HepG2 (cell line): ENCODE measurements around the gene SCMH1. TPM values are rescaled to one million over a fixed set of nuclear protein-coding genes. Genes with fewer than 3 reads are reported as not detected.

ENCODE experiments used
- ATAC-seq: fragments of 200-7000 bp; cut with Tn5 transposase; 3 replicates; pipeline ENCODE4 v1.9.1; 2020; ENCODE audit warnings: mild to moderate bottlenecking, moderate library complexity
- BruUV-seq: library from RNA; stranded (reverse); fragments of 400-500 nt; replicated peaks from 2 replicates; lab custom pipeline; 2021; lab: Mats Ljungman, UMichigan
- CTCF ChIA-PET: fragments of 300-600 bp; formaldehyde crosslinking; extraction: SDS; loops from one replicate; lab custom pipeline; 2021; ENCODE audit warnings: low total read pairs, inconsistent platforms, low intra/inter-chr PET ratio; lab: Yijun Ruan, JAX
- POLR2A ChIA-PET: fragments of 350-600 bp; sonication (Branson Sonifier 250); formaldehyde crosslinking; loops from one replicate; lab custom pipeline; 2020; ENCODE audit warnings: antibody characterized with exemption, inconsistent platforms; lab: Yijun Ruan, JAX
- DNase-seq: peaks from one replicate; pipeline ENCODE4 v3.0.0-alpha.2; 2015; ENCODE audit warnings: low spot score
- FAIRE-seq: peaks from 3 replicates; lab custom pipeline; 2011; peaks lifted over from hg19 to GRCh38; lab: Jason Lieb, UNC
- H2AFZ ChIP-seq: one replicate; pipeline ENCODE4 v1.6.1; 2011; ENCODE audit warnings: low read length, inconsistent platforms
- H3K27ac ChIP-seq: fragments of 300-600 bp; 3 replicates; pipeline ENCODE4 v1.8.0; 2011; ENCODE audit warnings: mixed run types, mild to moderate bottlenecking, mixed read lengths, low read length, inconsistent platforms; ENCODE audit not compliant: insufficient read depth; ENCODE audit errors: extremely low read length
- H3K27me3 ChIP-seq, 2 experiments: fragments of 200-600 bp in 1 of 2; 2 replicates in 1 of 2; 3 replicates in 1 of 2; pipeline versions ENCODE4 v1.6.0 to v1.8.0; 2011; ENCODE audit warnings: low read length in 2 of 2, mild to moderate bottlenecking in 2 of 2, moderate library complexity in 2 of 2, inconsistent platforms in 1 of 2; ENCODE audit not compliant: insufficient read depth in 2 of 2, control insufficient read depth in 1 of 2
- H3K36me3 ChIP-seq, 2 experiments: fragments of 200-600 bp in 1 of 2; replicated peaks in 1 of 2; 2 replicates in 1 of 2; 3 replicates in 1 of 2; pipeline versions ENCODE4 v1.5.1 to v1.8.0; 2011; ENCODE audit warnings: low read length in 2 of 2, inconsistent platforms in 1 of 2; ENCODE audit not compliant: insufficient read depth in 2 of 2, control insufficient read depth in 1 of 2
- H3K4me1 ChIP-seq: 2 replicates; pipeline ENCODE4 v1.5.1; 2012; ENCODE audit warnings: low read length, inconsistent platforms; ENCODE audit not compliant: insufficient read depth
- H3K4me2 ChIP-seq: 2 replicates; pipeline ENCODE4 v1.6.0; 2011; ENCODE audit warnings: low read depth, low read length, inconsistent platforms
- H3K4me3 ChIP-seq, 3 experiments: fragments of 200-600 bp in 1 of 3; sonication (generic), shearing (Covaris generic) in 1 of 3; replicated peaks in 1 of 3; 2 replicates each; pipeline ENCODE4 v1.5.1; 2011 to 2016; ENCODE audit warnings: low read length in 3 of 3, inconsistent platforms in 2 of 3, low read depth in 2 of 3, mild to moderate bottlenecking in 2 of 3, control low read depth in 1 of 3, mixed read lengths in 1 of 3; ENCODE audit not compliant: insufficient read depth in 1 of 3
- H3K79me2 ChIP-seq: one replicate; pipeline ENCODE4 v1.6.1; 2011; ENCODE audit warnings: low read length, inconsistent platforms; ENCODE audit not compliant: insufficient read depth
- H3K9ac ChIP-seq: 2 replicates; pipeline ENCODE4 v1.6.0; 2011; ENCODE audit warnings: mild to moderate bottlenecking, low read depth, low read length, inconsistent platforms; ENCODE audit not compliant: insufficient read depth
- H3K9me3 ChIP-seq: 2 replicates; pipeline ENCODE4 v1.5.1; 2012; ENCODE audit warnings: mild to moderate bottlenecking, low read length
- H4K20me1 ChIP-seq: 2 replicates; pipeline ENCODE4 v1.6.0; 2011; ENCODE audit warnings: inconsistent platforms, mild to moderate bottlenecking, low read length, moderate library complexity; ENCODE audit not compliant: insufficient read depth
- HNF4G ChIP-seq, 2 experiments: sonication (generic) in 1 of 2; formaldehyde crosslinking in 1 of 2; IDR thresholded peaks; 2 replicates each; pipeline versions ENCODE4 v1.4.0 to v1.6.1; 2011 to 2020; ENCODE audit warnings: borderline replicate concordance in 2 of 2, low read depth in 2 of 2, mild to moderate bottlenecking in 2 of 2, low read length in 1 of 2, missing genetic modification reagents in 1 of 2, moderate library complexity in 1 of 2
- NKX3-1 ChIP-seq: sonication (generic); formaldehyde crosslinking; IDR thresholded peaks from 2 replicates; pipeline ENCODE4 v1.5.0; 2020; ENCODE audit warnings: missing genetic modification reagents
- RORA ChIP-seq: sonication (generic); formaldehyde crosslinking; IDR thresholded peaks from 2 replicates; pipeline ENCODE4 v1.5.0; 2020; ENCODE audit warnings: mild to moderate bottlenecking, missing genetic modification reagents, moderate library complexity
- SNAPC2 ChIP-seq: sonication (generic); formaldehyde crosslinking; IDR thresholded peaks from 2 replicates; pipeline ENCODE4 v1.8.1; 2022; ENCODE audit warnings: mild to moderate bottlenecking, missing genetic modification reagents
- in situ Hi-C: cut with HindIII; loops from 2 replicates; pipeline ENCODE4 v1.10.0; 2017; ENCODE audit warnings: low pct_unique_long_range_greater_than_20kb; ENCODE audit not compliant: extremely low pct_ligation_motif_present
- intact Hi-C: fragments of 100-400 bp; cut with micrococcal nuclease; formaldehyde crosslinking; loops from one replicate; pipeline ENCODE4 v1.10.0; 2022; ENCODE audit not compliant: unreplicated experiment
- polyA plus RNA-seq, 8 experiments: library from polyadenylated mRNA; depleted of rRNA in 3 of 8; stranded (reverse) in 7 of 8; unstranded in 1 of 8; fragments of >200 nt; fragmentation: Illumina TruSeq in 4 of 8; extraction: Trizol in 4 of 8; gene quantifications; 2 replicates each; pipeline versions ENCODE4 v1.2.1 to v1.2.3, GENCODE V29; 2011 to 2016; ENCODE audit warnings: low read depth in 4 of 8, missing spikeins in 1 of 8, mixed read lengths in 1 of 8; ENCODE audit not compliant: insufficient read depth in 1 of 8
- total RNA-seq, 5 experiments: library from RNA; depleted of rRNA; stranded (reverse); fragments of >200 nt; fragmentation: Illumina TruSeq; extraction: Trizol; gene quantifications; 2 replicates each; pipeline ENCODE4 v1.2.3, GENCODE V29; 2016; ENCODE audit warnings: low read depth in 1 of 5
- TF ChIP-seq, protein P1 (sequence below): sonication (generic); formaldehyde crosslinking; IDR thresholded peaks from 2 replicates; pipeline ENCODE4 v1.9.0; 2022; ENCODE audit warnings: low read depth, missing genetic modification reagents
- TF ChIP-seq, protein P2 (sequence below): sonication (generic); formaldehyde crosslinking; IDR thresholded peaks from 2 replicates; pipeline ENCODE4 v1.4.0; 2020; ENCODE audit warnings: mild to moderate bottlenecking, missing genetic modification reagents, borderline replicate concordance

The SCMH1 gene
- total and polyA plus RNA-seq, 2 of the 13 experiments (the other 11 are each of a cell fraction or from before 2014, with no cell fraction given) = 41.8 to 52.6 TPM

DNA sequence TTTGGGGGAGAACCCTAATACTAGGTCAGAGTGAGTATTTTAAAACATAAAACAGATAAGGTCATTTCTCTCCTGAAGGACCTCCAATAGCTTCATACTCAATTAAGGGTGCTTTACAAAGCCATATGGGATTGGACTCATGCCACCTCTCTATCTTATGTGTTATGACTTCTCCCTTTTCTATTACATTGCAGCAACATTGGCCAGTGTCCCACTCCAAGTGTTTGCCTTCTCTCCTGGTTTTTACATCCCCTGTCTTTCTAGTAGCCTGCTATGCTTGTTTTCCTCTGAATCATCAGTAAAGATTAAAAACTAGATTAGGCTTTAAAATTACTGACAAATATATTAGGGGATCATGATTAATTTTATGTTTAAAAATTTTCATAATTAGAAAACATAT lies 66.6 kb downstream of the SCMH1 start:
- H3K4me2 ChIP-seq = no peak overlapping the region
- H3K79me2 ChIP-seq = peaks cover 8% of the 10 kb centered on the region
- H3K9ac ChIP-seq = no peak overlapping the region
- ChIA-PET CTCF (no interaction called here), POLR2A (no interaction called here)
- H2AFZ ChIP-seq = no peak overlapping the region
- intact Hi-C loops = no loop called here
- ATAC-seq = no peak
- TF ChIP-seq SNAPC2 (no peak), NKX3-1 (CRISPR knock-in tag) (no peak), RORA (CRISPR knock-in tag) (no peak), HNF4G (IDR thresholded peaks at IDR 0.05; ENCODE audit: borderline replicate concordance, low read depth, low read length) (no peak), HNF4G (CRISPR knock-in tag; IDR thresholded peaks at IDR 0.05; ENCODE audit: borderline replicate concordance, low read depth) (no peak)
- TF ChIP-seq, protein P1, sequence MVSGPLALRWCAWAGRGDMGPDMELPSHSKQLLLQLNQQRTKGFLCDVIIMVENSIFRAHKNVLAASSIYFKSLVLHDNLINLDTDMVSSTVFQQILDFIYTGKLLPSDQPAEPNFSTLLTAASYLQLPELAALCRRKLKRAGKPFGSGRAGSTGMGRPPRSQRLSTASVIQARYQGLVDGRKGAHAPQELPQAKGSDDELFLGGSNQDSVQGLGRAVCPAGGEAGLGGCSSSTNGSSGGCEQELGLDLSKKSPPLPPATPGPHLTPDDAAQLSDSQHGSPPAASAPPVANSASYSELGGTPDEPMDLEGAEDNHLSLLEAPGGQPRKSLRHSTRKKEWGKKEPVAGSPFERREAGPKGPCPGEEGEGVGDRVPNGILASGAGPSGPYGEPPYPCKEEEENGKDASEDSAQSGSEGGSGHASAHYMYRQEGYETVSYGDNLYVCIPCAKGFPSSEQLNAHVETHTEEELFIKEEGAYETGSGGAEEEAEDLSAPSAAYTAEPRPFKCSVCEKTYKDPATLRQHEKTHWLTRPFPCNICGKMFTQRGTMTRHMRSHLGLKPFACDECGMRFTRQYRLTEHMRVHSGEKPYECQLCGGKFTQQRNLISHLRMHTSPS (CRISPR knock-in tag) = no peak
- TF ChIP-seq, protein P2, sequence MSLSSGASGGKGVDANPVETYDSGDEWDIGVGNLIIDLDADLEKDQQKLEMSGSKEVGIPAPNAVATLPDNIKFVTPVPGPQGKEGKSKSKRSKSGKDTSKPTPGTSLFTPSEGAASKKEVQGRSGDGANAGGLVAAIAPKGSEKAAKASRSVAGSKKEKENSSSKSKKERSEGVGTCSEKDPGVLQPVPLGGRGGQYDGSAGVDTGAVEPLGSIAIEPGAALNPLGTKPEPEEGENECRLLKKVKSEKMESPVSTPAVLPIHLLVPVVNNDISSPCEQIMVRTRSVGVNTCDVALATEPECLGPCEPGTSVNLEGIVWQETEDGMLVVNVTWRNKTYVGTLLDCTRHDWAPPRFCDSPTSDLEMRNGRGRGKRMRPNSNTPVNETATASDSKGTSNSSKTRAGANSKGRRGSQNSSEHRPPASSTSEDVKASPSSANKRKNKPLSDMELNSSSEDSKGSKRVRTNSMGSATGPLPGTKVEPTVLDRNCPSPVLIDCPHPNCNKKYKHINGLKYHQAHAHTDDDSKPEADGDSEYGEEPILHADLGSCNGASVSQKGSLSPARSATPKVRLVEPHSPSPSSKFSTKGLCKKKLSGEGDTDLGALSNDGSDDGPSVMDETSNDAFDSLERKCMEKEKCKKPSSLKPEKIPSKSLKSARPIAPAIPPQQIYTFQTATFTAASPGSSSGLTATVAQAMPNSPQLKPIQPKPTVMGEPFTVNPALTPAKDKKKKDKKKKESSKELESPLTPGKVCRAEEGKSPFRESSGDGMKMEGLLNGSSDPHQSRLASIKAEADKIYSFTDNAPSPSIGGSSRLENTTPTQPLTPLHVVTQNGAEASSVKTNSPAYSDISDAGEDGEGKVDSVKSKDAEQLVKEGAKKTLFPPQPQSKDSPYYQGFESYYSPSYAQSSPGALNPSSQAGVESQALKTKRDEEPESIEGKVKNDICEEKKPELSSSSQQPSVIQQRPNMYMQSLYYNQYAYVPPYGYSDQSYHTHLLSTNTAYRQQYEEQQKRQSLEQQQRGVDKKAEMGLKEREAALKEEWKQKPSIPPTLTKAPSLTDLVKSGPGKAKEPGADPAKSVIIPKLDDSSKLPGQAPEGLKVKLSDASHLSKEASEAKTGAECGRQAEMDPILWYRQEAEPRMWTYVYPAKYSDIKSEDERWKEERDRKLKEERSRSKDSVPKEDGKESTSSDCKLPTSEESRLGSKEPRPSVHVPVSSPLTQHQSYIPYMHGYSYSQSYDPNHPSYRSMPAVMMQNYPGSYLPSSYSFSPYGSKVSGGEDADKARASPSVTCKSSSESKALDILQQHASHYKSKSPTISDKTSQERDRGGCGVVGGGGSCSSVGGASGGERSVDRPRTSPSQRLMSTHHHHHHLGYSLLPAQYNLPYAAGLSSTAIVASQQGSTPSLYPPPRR (CRISPR knock-in tag) = no peak
- TF ChIP-seq, all 625 proteins: peak for 0
- no peak for DNase-seq
- in situ Hi-C loops = no loop called here
- no peaks in the 10 kb centered on the region for H3K27me3 ChIP-seq
- H3K36me3 ChIP-seq = peaks cover 2 to 7% of the 10 kb centered on the region in 2 experiments; a peak in 4 of 5 replicates
- peaks cover 3% of the 10 kb centered on the region for H3K4me1 ChIP-seq
- no peak overlapping the region for H3K4me3 ChIP-seq
- BruUV-seq = no TSS peak
- H3K27ac ChIP-seq = no peak overlapping the region
- no peaks in the 10 kb centered on the region for H3K9me3 ChIP-seq
- no peaks in the 10 kb centered on the region for H4K20me1 ChIP-seq
- FAIRE-seq = no peak
